Stimulated activated memory B cell treated with anti-CD40 and anti-IgM and Interleukin-4, amounts not matched to agents 10 μg/mL and 1 μg/mL and 100 μg/mL, for 72 hours (primary cell): ENCODE results near the gene FAM98A.
A peak's percentile ranks its signal among the peaks of the same experiment; 100 is the strongest.

Experiments
- ATAC-seq: fragments of 150-1000 bp; cut with Tn5 transposase; 2 replicates; pipeline ENCODE4 v1.10.0; 2021
- H3K27ac Mint-ChIP-seq: one replicate; pipeline ENCODE4 v1.8.0; 2022; ENCODE audit warnings: mild to moderate bottlenecking, mixed read lengths
- H3K27me3 Mint-ChIP-seq: one replicate; pipeline ENCODE4 v1.8.0; 2022; ENCODE audit warnings: mixed read lengths
- H3K36me3 Mint-ChIP-seq: one replicate; pipeline ENCODE4 v1.8.0; 2022; ENCODE audit warnings: mixed read lengths
- H3K4me1 Mint-ChIP-seq: one replicate; pipeline ENCODE4 v1.8.0; 2022; ENCODE audit warnings: mixed read lengths
- H3K4me3 Mint-ChIP-seq: one replicate; pipeline ENCODE4 v1.8.0; 2022; ENCODE audit warnings: mild to moderate bottlenecking, moderate library complexity, mixed read lengths
- H3K9me3 Mint-ChIP-seq: one replicate; pipeline ENCODE4 v1.8.0; 2022; ENCODE audit warnings: mixed read lengths

FAM98A gene

DNA sequence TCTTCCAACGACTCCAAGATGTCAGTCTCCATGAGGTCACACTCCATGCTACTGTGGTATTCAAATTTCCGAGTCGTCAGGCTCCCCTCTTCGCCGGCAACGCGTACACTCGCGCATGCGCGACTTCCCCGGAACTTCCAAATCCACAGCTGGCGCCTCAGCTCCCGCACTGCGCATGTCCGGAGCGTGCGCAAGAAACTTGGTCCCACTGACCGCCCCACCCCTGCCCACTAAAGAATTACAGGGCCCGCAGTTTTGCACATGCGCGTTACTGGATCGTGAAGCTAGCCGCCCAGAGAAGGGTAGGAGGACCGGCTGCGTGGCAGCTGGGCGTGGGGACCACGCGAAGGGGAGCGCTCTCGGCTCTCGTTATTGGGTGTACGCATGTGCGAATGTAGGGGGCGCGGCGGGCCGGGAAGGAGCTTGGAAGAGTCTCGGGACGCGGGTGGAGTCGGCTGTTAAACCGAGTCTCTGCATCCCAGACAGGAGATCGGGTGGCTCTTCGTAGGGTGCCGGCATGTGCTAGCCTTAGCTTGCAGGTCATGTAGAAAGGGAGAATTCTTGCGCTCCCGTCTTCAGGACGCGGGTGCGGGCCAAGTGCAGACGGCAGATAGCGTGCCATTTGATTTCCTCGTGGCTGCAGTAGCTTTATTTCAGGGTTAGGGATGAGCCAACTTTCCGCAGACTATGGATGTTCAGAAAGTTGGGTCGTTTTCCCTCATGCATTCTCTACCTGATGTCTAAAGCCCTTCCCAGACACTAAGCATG is at the start of gene FAM98A:
FAM98A (minus strand) TSS at position 125 of the 768 bp plus-strand sequence; CDS start at position 47, 78 bp downstream.
- Mint-ChIP-seq H3K27me3 (no peaks in the 10 kb centered on the region), H3K4me3 (peak within 1 kb of the TSS; percentile 94), H3K9me3 (no peaks in the 10 kb centered on the region), H3K36me3 (peaks cover under 1% of the 10 kb centered on the region), H3K27ac (peak within 1 kb of the TSS; percentile 86), H3K4me1 (peaks cover 18% of the 10 kb centered on the region)
- ATAC-seq = peak; percentile 98

GRCh38 chr2:33645861-33646260 is 46.8 kb upstream of the FAM98A start:
- Mint-ChIP-seq H3K27ac (no peak overlapping the region), H3K4me3 (no peak overlapping the region)
- no peak for ATAC-seq

GRCh38 chr2:33644215-33644614 is 45.1 kb upstream of the FAM98A start:
- no peak overlapping the region for H3K27ac Mint-ChIP-seq
- peaks cover 7% of the 10 kb centered on the region for H3K9me3 Mint-ChIP-seq
- no peak overlapping the region for H3K4me3 Mint-ChIP-seq
- peaks cover 6% of the 10 kb centered on the region for H3K36me3 Mint-ChIP-seq
- H3K4me1 Mint-ChIP-seq = peaks cover 3% of the 10 kb centered on the region
- H3K27me3 Mint-ChIP-seq = peaks cover 27% of the 10 kb centered on the region
- ATAC-seq = no peak

More at GRCh38 chr2:33645861-33646260, 46.8 kb upstream of the FAM98A start:
- H3K9me3 Mint-ChIP-seq = peaks cover 7% of the 10 kb centered on the region
- peaks cover 6% of the 10 kb centered on the region for H3K36me3 Mint-ChIP-seq
- H3K4me1 Mint-ChIP-seq = peaks cover 5% of the 10 kb centered on the region
- peaks cover 27% of the 10 kb centered on the region for H3K27me3 Mint-ChIP-seq

DNA sequence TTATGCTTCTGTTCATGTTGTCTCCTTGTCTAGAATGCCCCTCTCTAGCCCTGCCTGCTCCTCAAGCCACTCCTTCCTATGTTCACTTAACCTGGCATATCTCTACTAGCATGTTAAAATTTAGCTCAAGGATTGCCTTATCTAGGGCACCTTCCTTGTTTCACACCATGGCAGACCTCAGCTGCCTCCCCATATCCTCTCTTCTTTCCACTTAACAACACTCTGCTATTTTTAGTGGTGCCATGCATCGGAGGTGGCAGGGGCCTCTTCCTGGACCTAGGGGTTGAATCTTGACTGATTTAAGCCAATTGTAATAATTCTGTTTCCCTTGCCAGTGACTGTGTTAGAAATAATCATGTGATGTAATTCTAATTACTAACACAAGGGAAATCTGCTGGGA is 36.9 kb upstream of the FAM98A start:
- Mint-ChIP-seq H3K4me3 (no peak overlapping the region), H3K27me3 (no peaks in the 10 kb centered on the region), H3K9me3 (no peaks in the 10 kb centered on the region), H3K27ac (no peak overlapping the region), H3K36me3 (no peaks in the 10 kb centered on the region), H3K4me1 (no peaks in the 10 kb centered on the region)
- no peak for ATAC-seq

- H3K4me3 Mint-ChIP-seq = no peak overlapping the region
- H3K9me3 Mint-ChIP-seq = no peaks in the 10 kb centered on the region
- no peak for ATAC-seq
- H3K4me1 Mint-ChIP-seq = no peaks in the 10 kb centered on the region
- H3K36me3 Mint-ChIP-seq = no peaks in the 10 kb centered on the region
- H3K27ac Mint-ChIP-seq = no peak overlapping the region
- no peaks in the 10 kb centered on the region for H3K27me3 Mint-ChIP-seq
Observed at GRCh38 chr2:33634261-33634910, 35.3 kb upstream of the FAM98A start.

DNA sequence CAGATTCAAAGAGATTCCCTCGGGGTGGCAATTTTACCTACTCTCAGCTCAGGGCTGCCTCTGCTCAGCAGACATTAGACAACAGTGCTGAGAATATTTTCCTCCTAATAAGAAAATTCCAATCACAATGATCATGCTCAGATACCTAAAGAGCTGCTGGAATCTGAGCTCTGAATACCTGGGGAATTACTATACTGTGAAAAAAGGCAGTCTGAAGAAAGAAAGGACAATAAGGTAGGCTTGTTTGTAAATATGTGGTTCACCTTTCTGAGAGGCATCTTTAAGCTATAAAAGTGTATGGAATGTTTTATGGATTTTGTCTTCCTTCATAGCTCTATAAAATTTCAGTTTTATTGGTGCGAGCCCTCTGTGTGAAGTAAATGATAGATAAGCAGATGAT is 34.2 kb upstream of the FAM98A start:
- Mint-ChIP-seq H3K27me3 (no peaks in the 10 kb centered on the region), H3K4me1 (no peaks in the 10 kb centered on the region), H3K36me3 (no peaks in the 10 kb centered on the region), H3K9me3 (no peaks in the 10 kb centered on the region), H3K27ac (no peak overlapping the region), H3K4me3 (no peak overlapping the region)
- ATAC-seq = no peak

DNA sequence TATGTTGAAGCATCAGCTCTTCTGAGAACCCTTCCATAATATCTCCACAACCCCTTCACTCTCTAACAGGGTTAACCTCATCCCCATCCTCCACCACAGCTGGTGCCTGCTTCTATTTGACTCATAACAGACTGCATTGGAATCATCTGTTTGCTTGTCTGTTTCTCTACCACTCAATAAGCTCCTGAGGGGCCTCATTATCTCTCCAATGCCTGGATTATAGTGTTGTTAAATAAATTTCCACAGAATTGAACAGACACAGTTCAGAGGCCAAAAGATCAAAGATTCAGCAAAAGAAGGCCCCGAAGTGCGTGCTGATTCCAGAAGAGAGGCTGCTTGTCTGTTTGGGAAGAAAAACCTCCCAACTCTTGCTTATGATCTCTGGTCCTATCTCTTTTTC is 33.7 kb upstream of the FAM98A start:
- Mint-ChIP-seq H3K27me3 (no peaks in the 10 kb centered on the region), H3K4me3 (no peak overlapping the region), H3K27ac (no peak overlapping the region), H3K9me3 (no peaks in the 10 kb centered on the region), H3K36me3 (no peaks in the 10 kb centered on the region), H3K4me1 (no peaks in the 10 kb centered on the region)
- ATAC-seq = no peak

DNA sequence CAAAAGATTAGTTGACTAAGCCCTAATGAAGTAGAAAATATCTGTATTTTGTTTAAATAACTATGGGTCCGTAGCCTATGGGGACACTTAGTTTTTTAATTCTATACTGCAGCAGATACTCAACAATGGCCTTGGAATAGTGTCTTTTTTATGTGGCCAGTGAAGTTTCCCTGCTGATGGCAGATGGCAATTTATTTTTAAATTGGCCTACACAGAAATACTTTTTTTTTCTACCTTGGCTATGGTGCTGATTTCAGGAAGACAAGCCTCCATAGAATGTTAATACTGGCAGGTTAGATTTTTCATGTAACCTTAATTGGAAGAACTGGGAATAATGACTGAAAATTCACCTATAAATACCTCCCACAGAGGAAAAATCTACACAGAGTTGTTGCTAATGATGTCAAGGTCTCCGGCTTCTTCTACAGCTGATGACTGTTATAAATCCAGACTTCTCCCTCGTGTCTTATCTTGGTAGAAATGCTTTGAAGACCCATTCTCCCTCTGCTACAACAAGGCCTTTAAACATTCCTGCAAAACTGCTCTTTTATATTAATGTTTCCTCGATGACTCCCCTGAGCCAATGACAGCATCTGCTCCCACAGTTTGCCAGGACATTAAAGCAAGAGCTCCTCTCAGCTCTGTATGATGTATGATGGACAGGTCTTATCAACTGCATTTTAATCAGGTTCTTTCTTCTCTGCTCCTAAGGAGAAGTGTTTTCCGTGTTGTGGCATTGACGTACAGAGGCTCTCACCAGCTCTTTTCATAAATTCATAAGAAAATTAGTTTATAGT is 29.1 kb upstream of the FAM98A start:
- Mint-ChIP-seq H3K27me3 (no peaks in the 10 kb centered on the region), H3K36me3 (no peaks in the 10 kb centered on the region), H3K27ac (no peak overlapping the region), H3K4me3 (no peak overlapping the region), H3K9me3 (no peaks in the 10 kb centered on the region), H3K4me1 (no peaks in the 10 kb centered on the region)
- no peak for ATAC-seq

GRCh38 chr2:33619028-33619427 is 19.9 kb upstream of the FAM98A start:
- Mint-ChIP-seq H3K36me3 (peaks cover 21% of the 10 kb centered on the region), H3K4me1 (no peaks in the 10 kb centered on the region), H3K9me3 (peaks cover 15% of the 10 kb centered on the region), H3K27me3 (peaks cover 13% of the 10 kb centered on the region), H3K27ac (no peak overlapping the region), H3K4me3 (no peak overlapping the region)
- no peak for ATAC-seq

DNA sequence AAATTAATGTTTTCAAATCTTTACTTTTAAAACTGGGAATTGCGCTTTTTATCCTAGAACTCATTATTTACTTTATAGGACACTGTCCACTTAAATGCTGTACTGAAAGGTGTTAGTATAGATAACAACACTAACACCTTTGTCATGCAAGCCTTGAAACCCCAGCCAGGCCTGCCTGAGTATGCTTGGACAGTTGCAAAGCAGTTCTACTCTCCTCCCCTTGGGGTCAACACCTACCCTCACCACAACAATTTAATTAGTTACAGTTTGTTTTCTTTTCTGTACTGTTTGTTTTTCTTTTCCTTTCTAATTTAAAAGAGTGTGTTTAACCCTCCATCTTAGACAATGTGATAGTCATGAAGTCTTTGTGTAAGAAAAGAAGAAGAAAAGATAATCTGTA is 18.9 kb upstream of the FAM98A start:
- Mint-ChIP-seq H3K4me3 (no peak overlapping the region), H3K27ac (no peak overlapping the region), H3K27me3 (peaks cover 13% of the 10 kb centered on the region), H3K36me3 (peaks cover 21% of the 10 kb centered on the region), H3K9me3 (peaks cover 15% of the 10 kb centered on the region), H3K4me1 (no peaks in the 10 kb centered on the region)
- no peak for ATAC-seq

DNA sequence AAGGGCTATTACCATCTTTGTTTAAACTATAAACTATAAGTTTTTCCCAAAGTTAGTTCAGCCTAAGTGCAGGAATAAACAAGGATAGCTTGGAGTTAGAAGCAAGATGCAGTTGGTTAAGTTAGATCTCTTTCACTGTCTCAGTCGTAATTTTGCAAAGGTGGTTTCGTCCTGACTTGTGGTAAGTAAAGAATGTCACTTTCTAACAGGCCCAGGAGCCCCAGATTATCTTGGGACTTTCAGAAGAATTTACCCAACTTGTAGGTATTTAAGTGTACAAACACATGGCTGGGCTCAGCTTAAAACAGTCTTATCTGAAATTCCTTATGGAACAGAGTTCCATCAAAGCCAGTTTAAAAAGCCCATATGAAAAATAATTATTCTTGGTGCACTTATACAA is 18.3 kb upstream of the FAM98A start:
- no peaks in the 10 kb centered on the region for H3K4me1 Mint-ChIP-seq
- H3K4me3 Mint-ChIP-seq = no peak overlapping the region
- H3K36me3 Mint-ChIP-seq = peaks cover 21% of the 10 kb centered on the region
- no peak for ATAC-seq
- no peak overlapping the region for H3K27ac Mint-ChIP-seq
- H3K27me3 Mint-ChIP-seq = peaks cover 13% of the 10 kb centered on the region
- peaks cover 15% of the 10 kb centered on the region for H3K9me3 Mint-ChIP-seq

- Mint-ChIP-seq H3K36me3 (peaks cover 21% of the 10 kb centered on the region), H3K9me3 (peaks cover 15% of the 10 kb centered on the region), H3K27ac (no peak overlapping the region), H3K4me1 (no peaks in the 10 kb centered on the region), H3K4me3 (no peak overlapping the region), H3K27me3 (peaks cover 13% of the 10 kb centered on the region)
- ATAC-seq = no peak
Observed at GRCh38 chr2:33616873-33617272, 17.8 kb upstream of the FAM98A start.

DNA sequence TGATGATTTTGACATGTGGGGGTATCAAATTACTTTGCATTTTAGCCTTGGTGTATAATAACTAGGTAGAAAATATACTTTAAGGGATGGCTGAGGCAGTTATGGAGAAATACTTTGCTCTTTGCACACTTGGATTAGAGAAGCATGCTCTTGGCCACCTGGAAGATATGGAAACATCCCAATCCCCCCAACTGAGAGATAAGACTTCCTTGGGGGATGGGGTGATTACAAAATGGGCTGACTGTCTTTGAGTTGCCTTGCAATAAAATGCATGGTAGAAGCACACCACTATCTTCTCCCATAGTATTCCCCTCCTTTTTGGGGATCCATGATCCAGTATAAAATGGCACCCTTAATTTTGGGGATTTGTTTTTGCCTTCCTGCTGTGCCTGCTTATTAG is 15.1 kb upstream of the FAM98A start:
- H3K4me3 Mint-ChIP-seq = no peak overlapping the region
- H3K4me1 Mint-ChIP-seq = no peaks in the 10 kb centered on the region
- no peaks in the 10 kb centered on the region for H3K27me3 Mint-ChIP-seq
- peaks cover 11% of the 10 kb centered on the region for H3K9me3 Mint-ChIP-seq
- H3K36me3 Mint-ChIP-seq = peaks cover 26% of the 10 kb centered on the region
- no peak for ATAC-seq
- no peak overlapping the region for H3K27ac Mint-ChIP-seq

DNA sequence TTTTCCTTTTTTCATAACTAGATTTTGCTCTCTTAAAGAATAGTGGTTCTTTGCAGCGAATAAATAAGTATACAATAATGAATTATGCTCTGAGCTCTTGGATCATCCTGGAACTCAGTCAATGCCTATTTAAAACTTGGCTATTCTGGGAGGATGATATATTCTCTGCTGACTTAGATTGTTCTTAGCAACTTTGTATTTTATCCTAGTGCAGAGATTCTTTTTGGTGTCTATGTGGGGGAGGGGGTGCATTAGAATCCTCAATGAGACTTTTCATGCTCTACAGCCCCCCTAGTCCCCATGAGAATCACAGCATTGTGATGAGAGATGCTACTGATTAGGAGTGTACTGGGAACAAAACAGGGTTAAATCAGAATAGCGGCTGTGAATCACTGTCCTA is 8.8 kb upstream of the FAM98A start:
- Mint-ChIP-seq H3K4me3 (no peak overlapping the region), H3K4me1 (no peaks in the 10 kb centered on the region), H3K9me3 (no peaks in the 10 kb centered on the region), H3K27ac (no peak overlapping the region), H3K36me3 (peaks cover 13% of the 10 kb centered on the region), H3K27me3 (no peaks in the 10 kb centered on the region)
- no peak for ATAC-seq

DNA sequence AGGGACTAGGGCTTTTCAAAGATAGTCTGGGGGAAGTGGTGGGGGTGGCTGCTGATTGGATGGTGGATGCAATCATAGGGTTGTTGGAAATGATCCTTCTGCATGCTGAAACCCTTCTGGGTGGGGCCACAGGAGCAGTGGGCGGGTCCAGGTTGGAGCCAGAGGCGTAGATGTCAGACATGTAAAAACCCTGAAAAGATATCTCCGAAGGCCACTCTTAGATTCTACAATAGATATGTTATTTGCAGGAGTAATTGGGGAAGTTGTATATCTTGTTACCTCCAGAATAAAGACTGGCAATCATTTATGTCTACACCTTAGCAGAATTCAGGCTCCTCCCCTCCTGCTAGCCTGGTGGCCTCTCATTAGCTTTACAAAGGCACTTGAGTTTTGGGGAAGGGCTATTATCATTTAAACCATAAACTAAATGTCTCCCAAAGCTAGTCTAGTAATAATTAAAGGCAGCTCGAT is 8.2 kb upstream of the FAM98A start:
- Mint-ChIP-seq H3K9me3 (no peaks in the 10 kb centered on the region), H3K4me1 (no peaks in the 10 kb centered on the region), H3K27me3 (no peaks in the 10 kb centered on the region), H3K4me3 (no peak overlapping the region), H3K27ac (no peak overlapping the region), H3K36me3 (peaks cover 13% of the 10 kb centered on the region)
- ATAC-seq = no peak
